Right lobe of liver (tissue), 4 donors: ENCODE results near the gene SF1.

Experiments
- POLR2A ChIP-seq: fragments of 450-650 bp; IDR thresholded peaks from one replicate; pipeline ENCODE4 v1.6.1; 2017; ENCODE audit warnings: antibody characterized with exemption, mild to moderate bottlenecking
- TF ChIP-seq, protein P1 (sequence below), 4 donors: fragments of 200-600 bp in 3 of 4; fragments of 450-650 bp in 1 of 4; IDR thresholded peaks; one replicate each; pipeline versions ENCODE4 v1.5.1 to v1.8.0; 2016 to 2022; ENCODE audit warnings: antibody characterized with exemption in 4 of 4, mild to moderate bottlenecking in 2 of 4
- donor health status: DM: no; HTN: no; CAD: no.
- donor health status: DM: no; HTN: no; CAD: no.
- donor health status: DM: no; HTN: yes; CAD: no.

GRCh38 chr11:64751136-64751535 is 27.2 kb downstream of the SF1 start:
- no peak for TF ChIP-seq POLR2A
- TF ChIP-seq, protein P1, sequence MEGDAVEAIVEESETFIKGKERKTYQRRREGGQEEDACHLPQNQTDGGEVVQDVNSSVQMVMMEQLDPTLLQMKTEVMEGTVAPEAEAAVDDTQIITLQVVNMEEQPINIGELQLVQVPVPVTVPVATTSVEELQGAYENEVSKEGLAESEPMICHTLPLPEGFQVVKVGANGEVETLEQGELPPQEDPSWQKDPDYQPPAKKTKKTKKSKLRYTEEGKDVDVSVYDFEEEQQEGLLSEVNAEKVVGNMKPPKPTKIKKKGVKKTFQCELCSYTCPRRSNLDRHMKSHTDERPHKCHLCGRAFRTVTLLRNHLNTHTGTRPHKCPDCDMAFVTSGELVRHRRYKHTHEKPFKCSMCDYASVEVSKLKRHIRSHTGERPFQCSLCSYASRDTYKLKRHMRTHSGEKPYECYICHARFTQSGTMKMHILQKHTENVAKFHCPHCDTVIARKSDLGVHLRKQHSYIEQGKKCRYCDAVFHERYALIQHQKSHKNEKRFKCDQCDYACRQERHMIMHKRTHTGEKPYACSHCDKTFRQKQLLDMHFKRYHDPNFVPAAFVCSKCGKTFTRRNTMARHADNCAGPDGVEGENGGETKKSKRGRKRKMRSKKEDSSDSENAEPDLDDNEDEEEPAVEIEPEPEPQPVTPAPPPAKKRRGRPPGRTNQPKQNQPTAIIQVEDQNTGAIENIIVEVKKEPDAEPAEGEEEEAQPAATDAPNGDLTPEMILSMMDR (IDR thresholded peaks at IDR 0.05) = no peak
